M059J (cell line): Measurements from ENCODE around the gene POLR2E. TPM values are rescaled to one million over a fixed set of nuclear protein-coding genes. Genes with fewer than 3 reads are reported as not detected.
"Not testable (repeated sequence)": the region's sequence is repeated elsewhere in the genome, so short reads cannot be mapped to it uniquely, and the experiment has no call there.

Source experiments
- DNase-seq: peaks from one replicate; pipeline ENCODE4 v3.0.0-alpha.2; 2012; ENCODE audit warnings: low read depth
- total RNA-seq: library from RNA; depleted of rRNA; stranded (reverse); fragments of >200 nt; shearing (Covaris generic); gene quantifications from 2 replicates; pipeline ENCODE4 v1.2.3, GENCODE V29; 2014

The POLR2E gene
- total RNA-seq, 1 experiment from 2014 or later, result 145 TPM

DNA sequence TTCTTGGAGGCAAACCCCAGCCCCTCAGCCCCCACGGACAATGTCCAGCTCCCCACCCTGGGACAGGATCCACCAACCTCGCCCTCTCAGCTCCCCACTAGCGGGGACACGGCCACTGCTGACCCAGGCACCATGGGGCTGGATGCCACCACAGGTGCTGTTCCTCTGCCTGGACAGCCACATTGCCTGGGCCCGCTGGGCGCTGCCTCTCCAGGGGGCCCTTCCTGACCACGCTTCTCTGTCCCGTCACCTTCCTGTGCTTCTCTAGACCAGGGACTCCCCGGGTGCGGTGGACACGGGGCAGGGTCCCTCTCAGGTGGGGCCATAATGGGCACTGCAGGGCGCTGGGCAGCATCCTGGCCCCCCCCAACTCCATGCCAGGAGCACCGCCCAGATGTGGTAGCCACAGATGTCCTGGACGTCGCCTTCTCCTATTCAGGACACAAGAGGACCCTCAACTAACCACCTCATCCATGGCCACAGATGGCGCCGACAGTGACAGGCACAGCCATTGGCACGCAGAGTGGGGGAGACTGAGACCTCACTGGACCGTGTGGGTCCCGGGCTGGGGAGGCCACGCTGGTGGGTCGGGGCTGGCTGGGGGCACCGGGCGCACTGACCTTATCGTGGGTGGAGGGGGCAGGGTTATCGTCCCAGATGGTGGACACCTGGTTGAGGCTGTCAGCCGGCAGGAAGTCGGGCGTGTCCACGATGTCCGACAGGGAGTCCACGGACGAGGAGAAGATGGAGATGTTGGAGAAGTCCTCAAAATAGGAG is 32.0 kb upstream of the POLR2E start:
- DNase-seq, result no peak

DNA sequence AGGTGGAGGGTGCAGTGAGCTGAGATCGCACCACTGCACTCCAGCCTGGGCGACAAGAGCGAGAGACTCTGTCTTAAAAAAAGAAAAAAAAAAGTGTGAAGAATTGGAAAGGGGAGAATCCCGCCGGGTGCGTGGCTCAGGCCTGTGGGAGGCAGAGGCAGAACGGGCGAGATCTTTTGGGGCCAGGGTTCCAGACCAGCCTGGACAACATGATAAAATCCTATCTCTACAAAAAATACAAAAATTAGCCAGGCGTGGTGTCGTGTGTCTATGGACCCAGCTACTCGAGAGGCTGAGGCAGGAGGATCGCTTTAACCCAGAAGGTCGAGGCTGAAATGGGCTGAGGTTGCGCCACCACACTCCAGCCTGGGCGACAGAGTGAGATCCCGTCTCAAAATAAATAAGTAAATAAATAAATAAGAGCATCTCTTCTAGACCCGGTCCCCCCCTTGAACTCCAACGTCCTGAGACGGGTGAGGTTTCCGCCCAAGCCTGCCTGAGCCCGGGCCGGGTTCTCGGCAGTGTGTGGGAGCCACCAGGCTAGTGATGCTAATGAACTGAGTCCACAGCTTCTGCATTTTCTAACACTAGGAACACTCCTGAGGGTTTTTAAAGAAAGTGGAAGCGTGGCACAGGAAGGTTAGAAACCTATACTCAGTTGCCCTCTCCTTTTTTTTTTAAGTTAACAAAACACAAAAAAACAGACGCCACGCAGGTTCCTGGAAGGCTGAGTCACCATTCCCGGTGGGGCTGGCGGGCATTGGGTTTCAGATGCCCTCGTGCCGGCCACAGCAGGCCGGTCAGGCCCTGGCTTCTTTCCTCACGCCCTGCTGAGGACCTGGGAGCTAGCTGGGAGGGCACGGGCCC is 30.7 kb upstream of the POLR2E start:
- DNase-seq, result peak; percentile 87

DNA sequence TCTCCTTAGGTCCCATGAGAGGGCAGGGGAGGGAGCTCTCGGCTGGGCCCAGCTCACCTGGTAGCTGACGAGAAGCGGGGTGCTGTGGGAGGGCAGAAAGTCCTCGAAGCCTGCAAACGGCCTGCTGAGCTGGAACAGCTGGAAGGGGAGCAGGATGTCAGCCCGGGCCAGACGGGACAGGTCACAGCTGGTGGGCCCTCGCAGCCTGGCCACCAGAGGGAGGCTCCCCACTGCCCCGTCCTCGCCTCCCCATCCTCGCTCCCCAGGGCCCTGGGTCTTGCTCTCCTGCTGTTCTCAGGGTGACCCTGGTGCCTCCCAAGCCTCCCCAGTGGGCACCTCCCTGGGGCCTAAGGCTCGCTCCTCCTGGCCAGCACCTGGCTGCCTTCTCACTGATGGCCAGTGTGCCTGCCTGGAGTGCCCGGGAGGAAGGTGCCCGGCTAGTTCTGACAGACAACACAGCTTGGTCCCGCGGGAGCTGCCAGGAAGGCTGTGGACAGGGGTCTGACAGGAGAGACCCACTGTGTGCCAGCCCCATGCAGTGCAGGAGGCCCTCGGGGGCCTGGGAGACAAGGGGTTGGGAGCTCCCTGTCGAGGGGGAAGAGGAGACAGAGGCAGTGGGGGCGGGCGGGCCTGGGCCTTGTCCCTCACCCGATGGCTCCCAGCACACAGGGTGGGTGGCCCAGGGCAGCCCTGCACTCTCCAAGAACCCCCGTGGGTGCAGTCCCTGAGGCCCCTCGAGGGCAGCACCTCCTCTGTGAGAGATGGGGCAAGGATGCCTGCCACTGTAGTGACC is 28.9 kb upstream of the POLR2E start:
- DNase-seq, result no peak

DNA sequence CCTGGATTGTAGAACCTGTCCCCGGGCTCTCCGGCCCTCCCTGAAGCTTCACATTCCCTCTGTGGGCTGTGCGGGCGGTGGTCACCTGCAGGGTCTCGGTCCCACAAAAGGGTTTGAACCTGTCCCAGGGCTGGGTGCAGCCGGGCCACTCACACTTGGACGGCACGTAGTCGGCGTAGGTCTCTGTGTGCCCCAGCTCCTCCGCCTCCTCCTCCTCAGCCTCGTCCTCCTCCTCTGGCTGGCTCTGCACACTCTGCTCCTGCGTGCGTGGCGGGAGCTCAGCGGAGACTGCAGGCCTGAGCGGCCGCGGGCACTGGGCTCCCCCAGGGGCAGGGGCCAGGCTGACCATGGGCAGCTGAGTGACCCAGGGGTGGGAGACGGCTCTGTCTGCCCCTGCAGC is 28.2 kb upstream of the POLR2E start:
- DNase-seq, result no peak

DNA sequence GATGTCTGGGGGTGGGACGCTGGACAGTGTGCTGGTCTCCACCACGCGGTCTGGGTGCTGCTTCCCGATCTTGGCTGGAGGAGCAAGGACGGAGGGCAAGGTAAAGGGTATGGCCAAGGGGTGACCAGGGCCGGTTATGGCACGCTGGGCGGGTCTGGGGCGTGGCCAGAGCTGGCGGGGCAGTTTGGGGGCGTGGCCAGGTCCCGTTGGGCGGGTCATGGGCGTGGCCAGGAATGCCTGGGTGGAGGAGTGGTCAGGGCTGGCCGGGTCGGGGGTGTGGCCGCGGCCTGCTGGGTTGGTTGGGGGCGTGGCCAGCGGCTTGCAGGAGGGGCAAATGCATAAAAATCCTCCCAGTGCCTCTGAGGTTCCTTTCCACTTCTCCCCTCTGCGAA is 27.8 kb upstream of the POLR2E start:
- no peak for DNase-seq

DNA sequence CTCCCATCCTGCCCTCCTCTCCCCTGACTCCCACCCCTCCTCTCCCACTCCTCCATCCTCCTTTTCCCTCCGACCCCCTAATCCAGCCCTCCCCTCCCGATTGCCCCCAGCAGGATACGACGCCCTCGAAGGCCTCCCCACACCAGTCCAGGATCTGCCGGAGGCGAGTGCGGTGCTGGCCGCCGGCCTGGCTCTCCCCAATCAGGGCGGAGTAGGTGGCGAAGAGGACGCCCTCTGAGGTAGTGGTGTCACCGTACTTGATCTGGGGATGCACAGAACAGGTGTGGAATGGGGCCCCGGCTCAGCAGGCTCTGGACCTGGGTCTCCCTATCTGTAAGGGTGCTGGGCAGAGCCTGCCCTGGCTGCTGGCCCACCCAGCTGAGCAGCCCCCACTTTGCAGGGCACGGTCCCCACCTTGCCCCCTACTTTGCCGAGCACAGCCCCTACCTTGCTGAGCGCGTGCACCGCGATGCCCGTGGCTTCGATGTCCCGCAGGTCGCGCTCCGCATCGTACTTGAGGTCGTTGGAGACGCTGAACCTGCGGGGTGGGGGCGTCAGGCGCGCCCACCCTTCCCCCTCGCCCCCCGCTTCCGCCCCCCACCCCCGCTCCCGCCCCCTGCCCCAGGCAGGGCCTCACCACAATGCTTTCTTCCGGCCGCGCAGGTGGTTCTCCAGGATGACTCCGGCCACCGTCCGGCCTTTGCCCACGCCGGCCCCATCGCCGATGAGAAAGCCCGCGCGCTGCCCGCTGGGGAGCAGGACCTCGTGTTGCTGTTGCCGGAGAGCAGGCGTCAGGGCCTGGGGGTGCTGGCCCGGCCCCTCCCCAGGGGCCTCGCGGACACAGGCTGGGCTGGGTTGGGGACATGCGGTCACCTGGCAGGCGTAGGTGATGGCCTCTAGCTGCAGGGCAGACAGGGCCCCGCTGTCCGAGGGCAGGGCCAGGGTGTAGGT is 27.1 kb upstream of the POLR2E start:
- DNase-seq, result no peak

DNA sequence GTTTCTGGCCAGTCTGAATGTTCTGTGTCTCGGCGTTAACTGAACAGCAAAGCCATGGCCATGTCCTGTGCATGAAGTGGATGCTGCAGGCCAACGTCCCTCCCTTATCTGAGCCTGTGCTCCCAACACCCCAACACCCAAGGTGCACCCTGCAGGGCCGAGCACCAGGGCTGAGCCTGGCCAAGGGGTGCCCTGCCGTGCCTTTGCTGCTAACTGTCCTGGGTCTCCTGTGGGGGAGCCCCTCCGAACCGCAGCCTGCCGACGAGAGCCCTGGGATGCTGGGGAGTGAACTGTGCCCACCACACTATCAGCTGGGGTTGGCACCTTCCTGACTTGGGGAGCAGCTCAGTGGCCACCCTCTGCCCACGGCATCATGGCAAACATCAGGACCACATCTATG is 26.2 kb upstream of the POLR2E start:
- DNase-seq, result no peak

DNA sequence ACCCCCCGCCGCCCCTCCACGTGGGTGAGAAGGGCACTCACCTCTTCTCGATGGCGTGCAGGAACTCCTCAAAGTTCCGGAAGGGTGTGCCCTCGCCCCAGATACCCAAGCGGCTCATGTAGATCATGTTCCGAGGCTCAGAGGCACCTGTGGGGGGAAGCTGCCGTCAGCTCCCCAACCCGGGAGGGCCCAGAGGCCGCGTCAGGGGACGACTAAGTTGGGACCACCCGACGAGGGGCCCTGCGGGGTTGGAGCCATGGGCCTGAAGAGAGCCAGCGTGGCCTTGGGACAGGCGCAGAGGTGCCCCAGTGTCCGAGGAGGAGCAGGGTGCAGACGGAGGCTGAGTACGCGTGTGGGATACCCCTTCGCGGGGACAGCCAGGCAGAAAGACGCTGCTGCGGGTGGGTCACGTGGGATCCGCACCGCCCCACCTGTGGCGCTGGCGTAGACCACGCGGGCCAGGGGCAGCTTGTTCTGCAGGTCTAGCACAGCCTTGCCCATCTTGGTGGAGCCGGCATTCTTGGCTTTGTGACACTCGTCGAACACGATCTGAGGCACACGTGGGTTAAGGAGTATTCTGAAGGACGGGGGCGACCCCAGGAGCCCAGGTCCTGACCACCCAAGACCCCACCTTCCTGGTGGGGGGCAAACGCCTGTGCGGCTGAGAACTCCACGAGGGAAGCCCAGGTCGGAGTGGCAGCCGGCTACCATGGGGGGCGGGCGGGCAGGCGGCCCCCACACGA is 24.5 kb upstream of the POLR2E start:
- no peak for DNase-seq

DNA sequence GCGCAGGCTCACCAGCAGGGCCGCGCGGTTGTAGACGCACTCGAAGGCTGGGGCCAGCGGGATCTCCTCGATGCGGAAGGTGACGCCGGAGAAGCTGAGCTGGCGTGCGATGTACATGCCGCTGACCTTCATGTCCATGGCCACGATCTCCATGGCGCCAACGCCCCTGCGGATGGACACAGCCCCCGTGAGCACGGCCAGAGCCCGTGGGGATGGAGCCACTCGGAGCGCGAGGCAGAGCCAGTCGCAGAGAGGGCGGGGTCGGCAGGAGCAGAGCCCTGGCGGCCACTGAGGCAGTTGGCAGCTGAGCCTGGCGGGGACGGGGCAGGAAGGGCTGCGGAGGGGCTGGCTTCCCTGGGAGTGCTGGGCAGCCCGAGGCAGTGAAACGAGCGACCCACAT is 23.8 kb upstream of the POLR2E start:
- DNase-seq, result no peak

DNA sequence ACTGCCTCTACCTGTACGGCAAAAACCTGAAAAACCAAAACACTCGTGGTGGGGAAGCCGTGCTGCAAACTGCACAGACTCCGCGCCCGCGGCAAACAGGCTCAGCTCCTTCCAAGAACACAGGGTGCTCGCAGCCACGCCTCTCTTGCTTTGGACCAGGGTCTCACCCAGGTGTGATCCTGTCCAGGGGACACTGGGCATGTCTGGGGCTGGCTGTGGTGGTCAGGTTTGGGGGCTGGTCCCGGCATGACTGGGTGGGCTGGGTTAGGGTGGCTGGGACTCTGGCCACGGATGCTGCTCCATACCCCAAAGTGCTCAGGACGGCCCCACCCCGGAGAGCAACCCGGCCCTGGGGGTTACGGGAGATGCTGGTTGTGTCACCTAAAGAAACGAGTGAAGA is 22.5 kb upstream of the POLR2E start:
- no peak for DNase-seq

DNA sequence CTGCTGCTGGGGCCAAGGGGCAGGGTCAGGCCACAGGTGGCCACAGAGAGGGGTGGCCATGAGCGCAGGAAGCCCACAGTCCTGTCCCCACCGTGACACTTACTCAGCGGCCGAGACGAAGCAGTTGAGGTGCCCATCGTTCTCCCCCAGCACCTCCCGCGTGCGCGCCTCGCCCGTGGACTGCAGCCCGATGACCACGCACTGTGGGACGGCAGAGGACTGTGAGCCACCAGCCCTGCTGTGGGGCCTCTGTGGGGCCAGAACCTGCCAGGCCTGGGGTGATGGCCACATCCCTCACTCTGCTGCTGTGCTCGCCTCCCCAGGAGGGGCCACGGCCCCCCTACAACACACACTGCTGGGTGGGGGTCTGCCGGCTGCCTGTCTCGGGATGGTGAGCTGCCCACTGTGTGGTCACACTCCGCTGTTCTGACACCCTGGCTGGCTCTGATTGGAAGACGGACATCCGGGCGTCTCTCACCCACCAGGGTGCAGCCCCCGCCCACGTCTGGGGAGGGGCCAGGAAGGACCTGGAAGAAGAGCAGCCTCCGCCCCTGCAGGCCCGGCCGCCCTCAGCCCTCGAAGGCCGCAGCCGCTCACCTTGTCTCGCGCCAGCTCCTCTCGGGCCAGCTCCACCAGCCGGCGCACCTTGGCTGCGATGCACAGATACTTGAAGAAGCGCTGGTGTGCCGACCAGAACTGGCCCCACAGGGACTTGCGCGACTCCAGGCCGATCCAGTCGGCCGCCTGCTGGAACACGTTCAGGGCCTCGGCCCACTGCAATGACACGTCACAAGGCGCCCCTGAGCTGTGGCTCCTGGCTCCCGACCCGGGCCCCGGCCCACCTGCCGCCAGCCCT is 21.8 kb upstream of the POLR2E start:
- no peak for DNase-seq

DNA sequence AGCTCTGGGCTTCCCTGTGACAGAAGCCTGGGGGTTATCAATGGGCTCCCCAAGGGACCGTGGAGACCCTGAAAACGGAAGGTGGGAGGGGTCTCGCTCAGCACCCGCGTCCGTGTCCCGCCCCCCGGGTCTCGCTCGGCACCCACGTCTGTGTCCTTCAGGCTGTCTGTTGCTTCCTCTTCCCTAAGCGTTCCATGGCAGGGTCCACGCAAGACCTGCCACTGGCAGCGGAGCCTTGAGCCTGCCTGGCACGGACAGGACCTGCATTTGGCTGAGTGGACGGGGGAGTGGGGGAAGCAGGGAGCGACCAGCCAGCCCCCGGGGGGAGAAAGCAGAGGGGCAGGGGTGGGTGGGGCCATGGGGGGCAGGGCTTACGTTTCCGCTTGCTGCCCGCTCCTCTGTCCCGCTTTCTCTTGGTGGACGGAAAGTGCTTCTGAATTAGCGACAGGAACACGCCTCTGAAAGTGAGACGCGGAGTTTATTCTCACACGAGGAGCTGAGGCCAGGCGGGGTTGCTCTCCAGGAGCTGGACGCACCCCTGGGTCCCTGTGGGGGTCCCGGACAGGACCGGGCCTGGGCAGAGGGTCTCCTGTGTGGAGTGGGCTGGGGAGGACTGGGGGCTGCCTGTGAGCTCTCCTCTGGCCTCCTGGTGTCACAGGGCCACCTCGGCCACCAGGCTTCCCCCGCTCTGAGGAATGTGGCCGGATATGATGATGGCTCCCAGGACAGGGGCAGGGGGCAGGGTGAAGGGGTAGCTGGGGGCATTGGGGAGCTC is 20.7 kb upstream of the POLR2E start:
- DNase-seq, result no peak

DNA sequence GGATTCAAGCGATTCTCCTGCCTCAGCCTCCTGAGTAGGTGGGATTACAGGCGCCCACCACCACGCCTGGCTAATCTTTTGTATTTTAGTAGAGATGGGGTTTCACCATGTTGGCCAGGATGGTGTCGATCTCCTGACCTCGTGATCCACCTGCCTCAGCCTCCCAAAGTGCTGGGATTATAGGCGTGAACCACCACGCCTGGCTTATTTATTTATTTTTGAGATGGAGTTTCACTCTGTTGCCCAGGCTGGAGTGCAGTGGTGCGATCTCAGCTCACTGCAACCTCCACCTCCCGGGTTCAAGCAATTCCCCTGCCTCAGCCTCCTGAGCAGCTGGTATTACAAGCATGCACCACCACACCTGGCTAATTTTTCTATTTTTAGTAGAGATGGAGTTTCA is 19.6 kb upstream of the POLR2E start:
- DNase-seq, result not testable (repeated sequence)

DNA sequence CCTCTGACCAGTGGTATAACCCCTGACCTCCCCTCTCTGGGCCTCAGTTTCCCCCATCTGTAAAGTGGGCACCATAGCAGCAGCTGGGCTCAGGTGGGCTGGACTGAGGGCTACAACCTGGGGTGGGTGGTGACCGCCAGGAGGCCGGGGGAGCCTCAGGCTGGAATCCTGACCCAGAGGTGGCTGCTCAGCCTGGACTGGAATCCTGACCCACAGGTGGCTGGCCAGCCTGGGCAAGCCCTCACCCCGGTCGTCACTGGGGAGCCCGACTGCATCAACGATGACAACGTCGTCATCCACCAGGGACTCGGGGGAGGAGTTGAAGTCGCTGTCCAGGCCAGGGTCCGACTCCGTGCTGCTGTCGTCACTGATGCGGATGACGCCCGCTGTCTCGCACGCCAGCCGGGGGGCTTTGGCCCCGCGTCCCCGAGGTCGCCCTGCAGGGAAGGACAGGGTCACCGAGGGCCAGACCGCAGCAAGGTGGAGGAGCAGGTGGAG is 18.9 kb upstream of the POLR2E start:
- DNase-seq, result no peak

DNA sequence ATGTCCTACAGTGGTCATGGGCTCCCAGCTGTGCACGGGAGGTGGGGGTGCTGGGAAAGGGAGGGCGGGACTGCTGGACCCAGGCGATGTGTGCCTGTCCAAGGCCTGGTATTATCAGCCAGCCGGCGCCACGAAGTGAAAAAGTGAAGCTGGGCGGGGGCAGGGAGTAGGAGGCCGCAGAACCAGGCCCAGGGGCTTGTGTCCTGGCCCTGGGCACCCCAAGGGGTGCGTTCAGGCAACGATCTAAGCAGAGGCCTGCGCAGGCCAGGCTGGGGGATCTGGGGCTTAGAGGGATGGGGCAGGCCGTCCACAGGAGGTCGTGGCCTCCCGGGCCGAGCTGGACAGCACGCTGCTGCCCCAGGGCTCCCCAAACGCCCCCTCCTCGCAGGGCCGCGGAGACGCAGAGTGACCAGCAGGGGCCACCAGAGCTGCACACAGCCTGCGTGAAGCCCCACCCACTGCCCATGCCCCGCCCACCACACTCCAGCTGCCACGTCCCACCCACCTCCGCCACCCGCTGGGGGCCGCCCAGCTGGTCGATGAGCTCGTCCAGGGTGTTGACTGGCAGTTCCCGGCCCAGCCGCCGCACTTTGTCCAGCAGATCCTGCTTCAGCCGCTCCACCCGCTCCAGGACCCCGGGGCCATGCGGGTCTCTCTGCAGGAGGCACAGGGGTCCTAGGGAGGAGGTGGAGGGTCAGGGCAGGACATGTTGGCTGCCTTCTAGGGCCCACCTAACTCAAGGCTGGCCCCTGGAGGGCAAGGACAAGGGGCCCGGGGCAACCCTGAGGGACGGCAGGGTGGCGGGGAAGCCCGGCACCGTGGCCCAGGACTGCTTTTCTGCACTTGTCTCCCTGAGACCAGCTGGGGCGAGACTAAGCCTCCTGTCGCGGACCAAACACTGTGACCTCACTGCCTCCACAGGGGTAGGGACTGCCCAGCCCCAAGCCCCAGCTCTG is 18.1 kb upstream of the POLR2E start:
- DNase-seq, result peak; percentile 49

DNA sequence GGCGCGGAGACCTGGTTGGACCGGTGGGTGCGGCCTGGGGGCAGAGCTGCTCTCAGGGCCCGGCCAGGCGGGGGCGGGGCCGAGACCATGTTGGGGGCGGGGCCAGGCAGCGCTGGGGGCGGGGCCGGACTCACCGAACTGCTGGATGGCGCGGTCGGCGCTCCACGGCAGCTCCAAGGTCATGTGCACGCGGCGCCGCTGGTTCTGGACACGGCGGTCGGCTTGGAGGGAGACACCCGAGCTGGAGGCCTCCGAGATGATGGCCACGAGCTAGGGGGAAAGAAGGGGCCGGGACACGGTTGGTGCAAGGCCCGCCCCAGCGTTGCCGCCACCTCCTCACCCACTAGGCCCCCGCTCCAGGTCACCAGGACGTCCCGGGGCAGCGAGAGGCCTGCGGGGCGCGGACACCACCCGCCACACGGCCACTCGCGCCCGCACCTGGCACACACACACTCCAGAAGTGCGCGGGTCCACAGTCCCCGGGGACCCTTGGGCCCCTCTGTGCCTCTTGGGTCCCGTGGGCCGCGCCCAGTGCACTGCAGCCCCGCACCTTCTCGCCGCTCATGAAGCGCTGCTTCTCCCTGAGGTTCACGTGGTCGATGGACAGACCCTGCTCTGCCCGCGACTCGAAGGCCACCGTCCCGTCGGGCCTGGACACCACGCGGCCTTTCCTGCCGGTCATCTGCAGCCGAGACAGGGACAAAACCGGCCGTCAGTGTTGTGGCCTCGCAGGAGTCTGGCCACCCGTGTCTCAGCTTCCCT is 17.3 kb upstream of the POLR2E start:
- no peak for DNase-seq
